GM18517 (cell line): ENCODE data around the gene PTPRN2.
"Not testable (repeated sequence)": the region's sequence is repeated elsewhere in the genome, so short reads cannot be mapped to it uniquely, and the experiment has no call there.

Experiments
- ATAC-seq: cut with Tn5 transposase; IDR thresholded peaks from one replicate; pipeline ENCODE4 v1.9.1; 2021; ENCODE audit warnings: mild to moderate bottlenecking, moderate library complexity; ENCODE audit not compliant: unreplicated experiment

The PTPRN2 gene

GRCh38 chr7:158534598-158534997, 53.0 kb downstream of the PTPRN2 start:
- no peak for ATAC-seq

GRCh38 chr7:158534134-158534515, 53.5 kb downstream of the PTPRN2 start:
- not testable (repeated sequence) for ATAC-seq

- ATAC-seq: no peak
Measured at GRCh38 chr7:158533386-158534133, 54.1 kb downstream of the PTPRN2 start.

GRCh38 chr7:158532093-158532627, 55.5 kb downstream of the PTPRN2 start:
- no peak for ATAC-seq

- no peak for ATAC-seq
Measured at GRCh38 chr7:158531661-158532060, 56.0 kb downstream of the PTPRN2 start.

GRCh38 chr7:158530800-158531609, 56.6 kb downstream of the PTPRN2 start:
- ATAC-seq: no peak

GRCh38 chr7:158529181-158530096, 58.2 kb downstream of the PTPRN2 start:
- no peak for ATAC-seq

- no peak for ATAC-seq
Measured at GRCh38 chr7:158527915-158528502, 59.6 kb downstream of the PTPRN2 start.

GRCh38 chr7:158527495-158527894, 60.1 kb downstream of the PTPRN2 start:
- no peak for ATAC-seq

GRCh38 chr7:158527038-158527437, 60.6 kb downstream of the PTPRN2 start:
- ATAC-seq: no peak

- ATAC-seq: no peak
Measured at GRCh38 chr7:158526531-158526930, 61.1 kb downstream of the PTPRN2 start.

GRCh38 chr7:158525648-158526484, 61.8 kb downstream of the PTPRN2 start:
- no peak for ATAC-seq

- no peak for ATAC-seq
Measured at GRCh38 chr7:158524749-158525635, 62.6 kb downstream of the PTPRN2 start.

GRCh38 chr7:158524286-158524685, 63.3 kb downstream of the PTPRN2 start:
- ATAC-seq: not testable (repeated sequence)

- not testable (repeated sequence) for ATAC-seq
Measured at GRCh38 chr7:158523877-158524276, 63.7 kb downstream of the PTPRN2 start.

GRCh38 chr7:158523165-158523856, 64.3 kb downstream of the PTPRN2 start:
- not testable (repeated sequence) for ATAC-seq

- ATAC-seq: not testable (repeated sequence)
Measured at GRCh38 chr7:158521795-158522194, 65.8 kb downstream of the PTPRN2 start.

GRCh38 chr7:158520825-158521224, 66.8 kb downstream of the PTPRN2 start:
- no peak for ATAC-seq
